SKM-1 treated with dmso at 0.1 percent for 144 hours (cell line): ENCODE results near the gene TGM3.
"Not testable (repeated sequence)": the region's sequence is repeated elsewhere in the genome, so short reads cannot be mapped to it uniquely, and the experiment has no call there.

Experiments
- DNase-seq: peaks from one replicate; lab custom pipeline; 2025; ENCODE audit not compliant: unreplicated experiment; lab: John Stamatoyannopoulos, UW

The TGM3 gene

GRCh38 chr20:2295886-2296515, at the start of gene TGM3:
Gene TGM3 (plus strand): TSS chr20:2296001. CDS start chr20:2296064, 63 bp downstream.
- DNase-seq: no peak

- no peak for DNase-seq
Measured at GRCh38 chr20:2246069-2246491, 49.7 kb upstream of the TGM3 start.

- DNase-seq: no peak
Measured at GRCh38 chr20:2248837-2249236, 47.0 kb upstream of the TGM3 start.

GRCh38 chr20:2249935-2250334, 45.9 kb upstream of the TGM3 start:
- DNase-seq: no peak

DNA sequence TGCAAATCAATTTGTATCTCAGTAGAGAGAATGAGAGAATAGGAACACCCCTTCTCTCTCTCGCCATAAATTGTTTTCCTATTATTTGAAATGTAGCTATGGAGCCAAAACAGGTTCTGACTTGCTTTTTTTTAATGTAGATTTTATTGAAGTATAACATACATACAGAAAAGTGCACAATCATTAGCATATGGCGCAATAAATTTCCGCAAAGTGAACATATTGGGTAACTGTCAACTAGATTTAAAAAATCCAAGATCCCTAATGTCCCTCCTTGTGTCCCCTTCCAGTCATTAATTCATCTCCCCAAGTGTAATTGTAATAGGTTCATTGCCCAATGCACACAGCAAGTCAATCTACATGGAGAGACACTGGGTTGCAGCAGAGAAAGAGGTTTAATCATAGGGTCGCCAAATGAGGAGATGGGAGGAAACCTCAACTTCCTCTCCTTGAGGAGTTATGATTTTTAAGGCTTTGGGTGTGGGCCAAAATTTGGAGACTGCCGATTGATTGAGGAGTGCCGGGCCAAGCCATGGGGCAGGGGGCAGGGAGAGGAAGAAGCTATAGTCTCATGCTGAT, 43.3 kb upstream of the TGM3 start:
- no peak for DNase-seq

- DNase-seq: no peak
Measured at GRCh38 chr20:2253256-2253655, 42.5 kb upstream of the TGM3 start.

- no peak for DNase-seq
Measured at GRCh38 chr20:2254333-2254732, 41.5 kb upstream of the TGM3 start.

GRCh38 chr20:2255926-2256531, 39.8 kb upstream of the TGM3 start:
- no peak for DNase-seq

DNA sequence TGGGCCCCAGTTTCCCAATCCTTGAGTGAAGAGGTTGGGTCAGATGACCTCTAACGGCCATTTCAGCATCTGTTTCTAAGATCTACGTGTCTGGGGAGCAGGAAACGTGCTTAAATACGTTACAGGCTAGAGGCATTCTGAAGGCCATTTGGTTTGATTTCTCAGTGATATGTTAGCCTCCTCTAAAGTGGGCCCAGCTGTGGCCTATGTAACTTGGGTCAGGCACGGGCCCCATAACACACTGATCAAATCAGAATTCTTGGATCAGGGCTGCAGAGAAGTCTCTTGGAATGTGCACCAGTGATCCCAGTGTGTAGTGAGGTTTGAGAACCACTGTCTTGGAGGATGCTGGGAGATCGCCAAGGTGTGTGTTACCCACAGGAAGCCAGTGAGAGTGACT, 36.1 kb upstream of the TGM3 start:
- no peak for DNase-seq

DNA sequence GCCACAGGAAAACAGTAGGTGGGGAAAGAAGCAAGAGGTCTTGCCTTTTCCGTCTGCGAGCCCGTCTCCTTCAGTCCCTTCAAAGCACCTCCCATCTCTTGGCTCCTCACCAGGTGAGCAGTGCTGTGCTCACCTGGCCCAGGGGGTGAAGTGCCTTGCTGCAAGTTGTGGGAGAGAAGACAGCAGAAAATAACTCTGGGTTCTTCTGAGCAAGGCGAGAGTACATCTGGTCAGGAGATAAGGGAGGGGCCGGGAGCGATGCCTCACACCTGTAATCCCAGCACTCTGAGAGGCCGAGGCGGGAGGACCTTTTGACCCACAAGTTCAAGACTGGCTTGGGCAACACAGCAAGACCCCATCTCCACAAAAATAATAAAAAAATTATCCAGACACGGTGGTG, 35.6 kb upstream of the TGM3 start:
- DNase-seq: no peak

DNA sequence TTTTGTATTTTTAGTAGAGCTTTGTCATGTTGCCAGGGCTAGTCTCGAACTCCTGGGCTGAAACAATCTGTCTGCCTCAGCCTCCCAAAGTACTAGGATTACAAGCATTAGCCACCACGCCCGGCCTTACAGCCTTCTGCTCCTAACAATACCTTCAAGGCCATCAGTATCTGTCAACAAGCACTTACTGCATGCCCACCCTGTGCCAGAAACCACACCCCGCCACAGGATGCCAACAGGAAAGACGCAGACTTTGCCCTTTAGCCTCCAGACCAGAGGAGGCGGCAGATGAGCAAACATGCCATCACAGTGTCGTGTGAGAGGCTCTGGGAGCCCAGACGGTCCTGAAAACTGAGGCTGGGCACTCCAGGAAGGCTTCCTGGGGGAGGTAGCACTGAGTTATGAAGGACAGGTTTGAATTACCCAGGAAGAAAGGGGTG, 34.7 kb upstream of the TGM3 start:
- DNase-seq: no peak

DNA sequence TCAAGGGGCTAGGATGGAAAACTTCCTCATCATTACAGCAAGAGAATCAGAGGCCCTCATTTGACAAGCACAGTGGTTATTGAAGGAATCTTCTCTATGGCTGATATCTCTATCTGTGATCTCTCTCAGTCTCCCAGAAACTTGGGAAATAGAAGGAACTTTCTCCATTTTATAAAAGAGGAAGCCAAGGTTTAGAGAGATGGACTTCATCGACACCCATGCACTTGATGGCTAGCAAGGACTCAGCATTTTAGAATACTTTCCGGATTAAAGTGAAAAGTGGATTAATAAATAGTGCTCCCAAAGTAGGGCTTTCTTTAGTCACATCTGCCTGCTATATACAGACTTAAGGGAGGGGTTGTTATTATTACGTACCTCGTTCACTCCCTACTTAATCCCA, 34.2 kb upstream of the TGM3 start:
- DNase-seq: no peak

DNA sequence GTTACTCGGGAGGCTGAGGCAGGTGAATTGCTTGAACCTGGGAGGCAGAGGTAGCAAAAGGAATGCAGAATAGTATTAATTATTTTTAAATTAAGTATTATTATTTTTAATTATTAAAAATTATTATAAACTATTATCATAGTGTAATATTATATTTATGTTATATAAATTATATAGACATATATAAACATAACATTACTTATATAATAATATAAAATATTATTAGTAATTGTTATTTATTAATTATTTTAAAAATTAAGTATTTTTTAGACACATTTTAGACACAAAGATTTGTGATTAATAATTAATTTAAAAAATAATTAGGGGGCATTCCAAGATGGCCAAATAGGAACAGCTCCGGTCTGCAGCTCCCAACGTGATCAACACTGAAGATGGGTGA, 31.7 kb upstream of the TGM3 start:
- no peak for DNase-seq

GRCh38 chr20:2264621-2265374, 31.0 kb upstream of the TGM3 start:
- not testable (repeated sequence) for DNase-seq

DNA sequence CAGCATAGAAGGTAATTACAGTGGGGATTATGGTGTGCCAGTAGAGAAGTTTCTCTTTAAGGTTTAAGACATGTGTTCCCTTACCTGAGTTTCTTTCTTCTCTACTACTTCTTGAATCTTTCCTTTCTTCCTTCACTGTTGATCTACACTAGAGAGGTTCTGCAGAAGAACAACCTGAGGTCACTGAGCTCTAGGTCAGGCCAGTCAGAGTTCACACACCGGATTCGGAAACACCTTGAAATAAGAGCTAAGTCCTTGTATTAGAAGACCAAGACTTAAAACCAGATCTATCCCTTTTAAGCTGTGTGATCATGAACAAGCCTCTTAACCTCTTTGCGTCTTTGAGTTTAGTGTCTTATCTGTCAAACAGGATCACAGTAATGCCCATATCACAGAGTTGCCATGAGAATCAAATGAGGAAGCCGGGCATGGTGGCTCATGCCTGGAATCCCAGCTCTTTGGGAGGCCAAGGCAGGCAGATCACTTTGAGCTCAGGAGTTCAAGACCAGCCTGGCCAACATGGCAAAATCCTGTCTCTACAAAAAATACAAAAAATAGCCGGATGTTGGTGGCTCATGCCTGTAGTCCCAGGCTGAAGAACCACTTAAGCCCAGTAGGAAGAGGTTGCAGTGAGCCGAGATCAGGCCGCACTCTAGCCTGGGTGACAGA, 22.0 kb upstream of the TGM3 start:
- DNase-seq: no peak

DNA sequence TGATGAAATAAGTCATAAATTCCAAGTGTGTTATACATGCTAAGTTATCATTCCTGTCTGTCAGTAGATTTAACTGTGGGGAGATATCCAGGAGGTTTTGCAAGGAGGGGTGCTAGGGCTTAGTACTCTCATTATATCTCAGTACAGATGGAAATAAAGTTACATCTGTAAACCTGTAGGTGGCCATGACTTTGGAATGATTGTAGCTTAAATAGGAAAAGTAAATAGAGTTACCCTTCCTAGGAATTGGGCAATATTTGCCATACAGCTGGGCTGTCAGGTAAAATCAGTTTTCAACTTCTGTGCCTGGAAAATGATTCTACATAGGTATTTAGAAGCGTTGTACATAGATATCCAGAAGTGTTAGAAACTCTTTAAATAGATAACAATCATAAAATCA, 19.8 kb upstream of the TGM3 start:
- no peak for DNase-seq

DNA sequence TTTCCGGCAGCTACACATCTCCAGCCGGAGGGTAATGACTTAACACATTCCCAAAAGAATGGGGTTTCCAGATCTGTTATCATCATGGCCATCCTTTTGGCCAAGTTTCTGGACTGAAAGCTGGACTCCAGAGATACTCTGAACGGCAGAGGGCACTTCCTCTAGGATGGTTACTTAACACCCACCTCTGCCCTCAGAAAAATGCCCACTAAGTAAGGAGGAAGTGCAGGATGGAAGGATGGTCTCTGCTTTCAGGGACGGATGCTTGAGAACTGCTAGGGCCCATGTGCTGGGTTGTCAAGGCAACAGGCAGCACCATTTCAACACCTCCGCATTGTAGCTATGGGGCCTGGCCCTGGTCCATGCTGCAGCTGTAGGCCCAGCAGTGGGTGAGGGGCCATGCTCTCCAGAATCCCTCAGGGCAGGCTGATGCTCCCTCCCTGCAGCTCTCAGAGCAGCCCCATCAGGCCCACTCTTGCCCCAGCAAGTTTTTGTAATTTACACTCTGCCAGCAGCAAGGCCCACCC, 16.5 kb upstream of the TGM3 start:
- no peak for DNase-seq

DNA sequence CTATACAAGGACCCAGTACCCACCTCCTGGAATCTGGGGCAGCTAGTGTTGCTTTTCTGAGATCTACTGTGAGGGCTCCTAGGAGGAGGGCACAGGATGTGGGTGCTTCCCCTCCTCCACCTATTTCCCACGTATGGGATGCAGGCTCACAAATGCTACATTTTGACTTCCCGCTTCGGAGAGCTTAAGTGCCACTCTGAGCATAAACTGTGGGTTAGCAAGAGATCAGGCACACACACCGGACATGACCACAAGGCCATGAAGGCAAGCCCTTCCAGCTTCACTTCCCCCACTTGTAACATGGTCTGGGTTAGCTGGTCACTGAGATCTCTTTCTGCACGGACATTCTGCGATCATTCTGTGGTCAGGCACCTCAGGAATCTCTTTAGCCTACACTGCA, 15.7 kb upstream of the TGM3 start:
- no peak for DNase-seq

DNA sequence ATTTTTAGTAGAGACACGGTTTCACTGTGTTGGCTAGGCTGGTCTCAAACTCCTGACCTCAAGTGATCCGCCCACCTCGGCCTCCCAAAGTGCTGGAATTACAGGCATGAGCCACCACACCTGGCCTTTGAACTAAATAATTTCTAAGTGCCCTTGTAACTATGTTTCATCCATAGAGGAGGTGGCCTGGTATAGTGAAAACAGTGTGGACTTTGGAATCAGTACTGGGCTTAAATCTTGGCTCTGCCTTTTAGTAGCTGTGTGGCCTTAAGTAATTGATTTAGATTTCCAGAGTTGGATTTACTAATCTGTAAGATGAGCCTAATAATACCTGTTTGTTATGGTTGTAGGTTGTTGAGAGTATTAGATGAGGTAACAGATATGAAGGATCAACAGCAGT, 14.2 kb upstream of the TGM3 start:
- DNase-seq: no peak

DNA sequence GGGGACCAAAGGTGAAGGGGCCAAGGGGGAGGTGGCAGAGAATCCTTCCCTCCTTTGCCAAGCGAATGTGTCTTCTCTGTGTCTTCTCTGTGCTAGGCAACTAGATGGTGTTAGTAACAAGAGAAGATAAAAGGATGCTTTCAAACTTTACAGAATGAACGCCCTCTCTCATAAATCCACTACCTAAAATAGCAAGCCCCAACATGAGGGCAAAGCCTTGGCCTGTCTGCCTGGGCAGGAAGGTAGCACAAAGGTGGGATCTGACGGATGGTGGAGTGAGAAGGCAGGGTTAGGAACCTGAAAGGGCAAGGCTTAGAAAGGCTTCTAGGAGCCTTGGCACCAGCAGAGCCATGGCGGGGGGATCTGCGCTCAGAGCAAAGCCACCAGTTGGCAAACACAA, 13.6 kb upstream of the TGM3 start:
- no peak for DNase-seq

DNA sequence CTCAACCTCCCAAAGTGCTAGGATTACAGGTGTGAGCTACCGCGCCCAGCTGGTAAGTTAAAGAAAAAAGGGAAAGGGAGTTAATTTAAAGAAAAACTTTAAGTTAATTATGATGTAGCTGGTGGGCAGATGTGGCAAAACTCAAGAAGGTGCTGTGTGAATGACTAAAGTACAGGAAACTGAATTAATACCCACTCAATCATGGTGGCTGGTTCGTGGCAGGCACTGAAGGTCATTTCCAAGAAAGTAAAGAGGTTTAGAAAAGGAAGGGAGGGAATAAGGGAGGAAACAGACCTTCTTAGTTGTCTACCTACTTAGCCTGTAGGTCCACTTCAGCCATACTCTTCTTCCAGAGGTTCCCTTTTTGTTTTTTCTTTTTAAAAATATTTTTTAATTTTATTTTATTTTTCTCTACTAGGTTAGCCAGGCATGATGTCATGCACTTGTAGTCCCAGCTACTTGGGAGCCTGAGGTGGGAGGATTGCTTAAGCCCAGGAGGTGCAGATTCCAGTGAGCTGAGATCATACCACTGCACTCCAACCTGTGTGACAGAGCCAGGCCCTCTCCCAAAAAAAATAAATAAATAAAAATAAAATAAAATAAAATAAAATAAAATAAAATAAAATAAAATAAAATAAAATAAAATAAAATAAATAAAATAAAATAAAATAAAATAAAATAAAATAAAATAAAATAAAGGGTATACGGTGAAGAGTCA, 11.9 kb upstream of the TGM3 start:
- no peak for DNase-seq
